H7 (cell line): ENCODE measurements around the gene ZNF213. TPM values are rescaled to one million over a fixed set of nuclear protein-coding genes. Genes with fewer than 3 reads are reported as not detected.
"Not testable (repeated sequence)": the region's sequence is repeated elsewhere in the genome, so short reads cannot be mapped to it uniquely, and the experiment has no call there.

Experiments
- DNase-seq: peaks from one replicate; pipeline ENCODE4 v3.0.0; 2012
- H3K27me3 ChIP-seq: 2 replicates; pipeline ENCODE4 v1.6.0; 2011; ENCODE audit warnings: mild to moderate bottlenecking, low read length; ENCODE audit not compliant: control insufficient read depth, insufficient read depth
- H3K36me3 ChIP-seq: replicated peaks from 2 replicates; pipeline ENCODE4 v1.5.1; 2011; ENCODE audit warnings: low read length; ENCODE audit not compliant: control insufficient read depth, insufficient read depth
- H3K4me3 ChIP-seq: 2 replicates; pipeline ENCODE4 v1.5.1; 2011; ENCODE audit warnings: low read depth, mild to moderate bottlenecking, control low read depth, low read length, moderate library complexity; ENCODE audit not compliant: insufficient read depth
- total RNA-seq: library from RNA; depleted of rRNA; stranded (reverse); fragments of >200 nt; shearing (Covaris generic); gene quantifications from 2 replicates; pipeline ENCODE4 v1.2.3, GENCODE V29; 2014

The ZNF213 gene
- total RNA-seq, 1 experiment from 2014 or later: 5.5 TPM

DNA sequence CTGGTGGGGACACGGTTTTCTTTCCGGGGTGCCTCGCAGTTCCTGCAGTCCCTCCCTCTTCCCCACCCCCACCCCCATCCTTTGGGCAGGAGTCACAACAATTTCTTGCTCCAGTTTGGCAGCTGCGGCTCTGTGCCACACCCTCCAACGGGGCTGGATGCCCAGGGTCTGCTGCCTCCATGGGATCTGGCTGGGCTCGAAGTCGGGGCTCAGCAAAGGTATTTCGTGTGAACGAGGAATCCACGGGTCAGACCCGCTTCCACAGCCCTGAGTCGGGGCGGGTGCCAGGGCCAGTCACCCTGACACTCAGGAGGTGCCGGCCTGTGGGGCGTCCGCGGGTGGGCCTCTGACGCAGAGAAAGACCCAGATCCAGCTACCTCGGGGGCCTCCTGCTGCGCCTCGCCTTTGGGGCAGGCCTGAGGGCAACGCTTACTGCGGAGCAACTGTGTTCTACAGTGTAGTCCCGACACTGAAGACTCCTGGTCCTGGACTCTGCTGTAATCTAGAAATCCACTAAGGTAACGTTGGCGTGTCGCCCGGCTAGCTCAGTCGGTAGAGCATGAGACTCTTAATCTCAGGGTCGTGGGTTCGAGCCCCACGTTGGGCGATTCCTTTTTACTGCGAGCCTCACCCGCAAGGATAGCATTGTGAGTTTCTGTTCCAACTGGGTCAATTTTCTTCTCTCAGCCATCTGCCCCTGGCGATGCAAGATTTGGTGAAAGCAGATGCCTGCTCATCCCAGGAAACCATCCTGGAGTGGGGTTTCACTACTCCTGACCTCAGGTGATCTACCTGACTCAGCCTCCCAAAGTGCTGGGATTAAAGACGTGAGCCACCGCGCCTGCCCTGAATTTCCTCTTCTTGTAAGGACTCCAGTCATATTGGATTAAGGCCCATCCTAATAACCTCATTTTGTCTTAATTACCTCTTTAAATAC is 40.6 kb downstream of the ZNF213 start:
- DNase-seq: peak; percentile 82
- H3K4me3 ChIP-seq: peak overlapping the region; percentile 53
- no peaks in the 10 kb centered on the region for H3K36me3 ChIP-seq
- peaks cover 28% of the 10 kb centered on the region for H3K27me3 ChIP-seq

DNA sequence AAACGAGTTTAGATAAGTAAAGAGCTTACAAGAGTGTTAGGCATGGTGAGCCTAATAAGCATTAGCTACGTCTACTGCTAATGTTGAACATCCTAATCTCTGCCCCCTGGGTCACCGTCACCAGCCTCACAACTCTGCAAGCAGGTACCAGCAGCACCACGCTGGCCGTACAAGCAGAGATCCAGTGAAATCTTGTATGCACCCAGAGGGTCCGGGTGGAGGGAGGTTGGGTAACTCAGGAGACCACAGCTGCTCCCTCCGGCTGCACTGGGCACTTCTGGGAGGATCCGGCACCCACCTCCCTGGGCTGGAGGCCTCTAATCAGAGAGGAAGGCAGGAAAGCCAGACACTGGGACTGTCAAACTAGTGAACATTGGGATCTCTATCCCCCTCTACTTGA is 44.8 kb downstream of the ZNF213 start:
- Histone ChIP-seq H3K27me3 (peaks cover 44% of the 10 kb centered on the region), H3K4me3 (no peak overlapping the region), H3K36me3 (no peaks in the 10 kb centered on the region)
- no peak for DNase-seq

DNA sequence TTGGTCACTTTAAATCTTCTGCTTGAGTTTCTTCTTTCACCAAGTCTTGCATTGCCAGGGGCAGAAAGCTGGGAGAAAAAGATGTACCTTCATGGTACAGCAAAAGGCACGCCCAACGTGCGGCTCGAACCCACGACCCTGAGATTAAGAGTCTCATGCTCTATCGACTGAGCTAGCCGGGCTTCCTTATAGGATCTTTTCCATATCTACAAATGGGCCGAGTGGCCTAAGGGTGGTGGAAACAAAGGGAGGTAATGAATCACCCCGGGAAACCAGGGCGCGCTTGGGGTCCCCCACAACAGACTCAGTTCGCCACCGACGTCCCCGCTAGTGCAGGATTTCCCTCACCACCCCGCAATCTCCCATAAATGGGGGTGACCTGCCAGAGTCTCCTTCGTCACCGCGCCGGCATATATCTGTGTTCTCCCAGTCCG is 45.6 kb downstream of the ZNF213 start:
- peak; percentile 57 for DNase-seq
- Histone ChIP-seq H3K4me3 (peak overlapping the region; percentile 49), H3K27me3 (peaks cover 38% of the 10 kb centered on the region), H3K36me3 (no peaks in the 10 kb centered on the region)

DNA sequence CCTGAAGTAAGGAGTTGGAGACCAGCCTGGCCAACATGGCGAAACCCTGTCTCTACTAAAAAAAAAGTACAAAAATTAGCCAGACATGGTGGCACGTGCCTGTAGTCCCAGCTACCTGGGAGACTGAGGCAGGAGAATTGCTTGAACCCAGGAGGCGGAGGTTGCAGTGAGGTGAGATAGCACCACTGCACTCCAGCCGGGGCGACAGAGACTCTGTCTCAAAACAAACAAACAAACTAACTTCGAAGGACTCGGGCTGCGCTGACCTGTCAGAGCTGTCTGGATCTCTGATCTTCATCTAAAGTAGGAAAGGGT is 47.4 kb downstream of the ZNF213 start:
- H3K27me3 ChIP-seq: peaks cover 34% of the 10 kb centered on the region
- H3K4me3 ChIP-seq, DNase-seq, H3K36me3 ChIP-seq: not testable (repeated sequence)

DNA sequence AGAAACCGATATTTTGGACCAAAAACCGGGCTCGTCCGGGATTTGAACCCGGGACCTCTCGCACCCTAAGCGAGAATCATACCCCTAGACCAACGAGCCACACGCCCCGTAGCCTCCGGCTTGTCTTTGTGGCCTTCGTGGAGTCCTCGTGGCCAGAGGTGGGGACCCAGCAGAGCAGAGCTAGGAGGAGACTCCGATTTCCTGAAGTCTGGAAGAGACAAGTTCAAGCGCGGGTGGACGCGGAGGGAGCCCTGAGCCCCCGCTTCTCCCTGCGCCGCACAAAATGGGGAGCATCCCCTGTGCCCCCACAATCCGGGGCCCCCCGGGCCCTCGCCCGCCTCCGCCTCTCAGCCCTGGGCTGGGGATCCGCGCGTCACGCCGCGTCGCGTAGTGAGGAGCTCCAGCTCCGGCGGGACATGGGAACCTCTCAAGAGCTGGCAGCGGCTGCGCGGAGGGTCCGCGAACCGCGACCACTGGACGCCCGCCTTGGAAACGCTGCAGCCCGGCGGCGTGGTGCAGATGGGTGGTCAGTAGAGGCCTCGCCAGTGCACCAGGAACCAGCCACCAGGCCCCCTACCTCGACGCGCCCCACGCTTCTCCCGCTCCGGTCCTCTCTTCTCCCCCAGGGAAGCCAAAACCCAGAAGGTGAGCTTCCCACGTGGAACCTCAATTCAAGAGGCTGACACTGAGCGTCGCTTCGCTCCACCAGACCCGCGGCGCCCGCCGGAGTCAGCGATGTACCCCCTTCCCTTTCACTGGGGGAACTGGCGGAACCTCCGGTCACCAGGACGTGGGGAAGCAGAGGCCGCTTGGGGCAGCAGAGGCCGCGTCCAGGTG is 48.0 kb downstream of the ZNF213 start:
- Histone ChIP-seq H3K36me3 (no peaks in the 10 kb centered on the region), H3K27me3 (peaks cover 34% of the 10 kb centered on the region), H3K4me3 (peak overlapping the region; percentile 83)
- peak; percentile 85 for DNase-seq

DNA sequence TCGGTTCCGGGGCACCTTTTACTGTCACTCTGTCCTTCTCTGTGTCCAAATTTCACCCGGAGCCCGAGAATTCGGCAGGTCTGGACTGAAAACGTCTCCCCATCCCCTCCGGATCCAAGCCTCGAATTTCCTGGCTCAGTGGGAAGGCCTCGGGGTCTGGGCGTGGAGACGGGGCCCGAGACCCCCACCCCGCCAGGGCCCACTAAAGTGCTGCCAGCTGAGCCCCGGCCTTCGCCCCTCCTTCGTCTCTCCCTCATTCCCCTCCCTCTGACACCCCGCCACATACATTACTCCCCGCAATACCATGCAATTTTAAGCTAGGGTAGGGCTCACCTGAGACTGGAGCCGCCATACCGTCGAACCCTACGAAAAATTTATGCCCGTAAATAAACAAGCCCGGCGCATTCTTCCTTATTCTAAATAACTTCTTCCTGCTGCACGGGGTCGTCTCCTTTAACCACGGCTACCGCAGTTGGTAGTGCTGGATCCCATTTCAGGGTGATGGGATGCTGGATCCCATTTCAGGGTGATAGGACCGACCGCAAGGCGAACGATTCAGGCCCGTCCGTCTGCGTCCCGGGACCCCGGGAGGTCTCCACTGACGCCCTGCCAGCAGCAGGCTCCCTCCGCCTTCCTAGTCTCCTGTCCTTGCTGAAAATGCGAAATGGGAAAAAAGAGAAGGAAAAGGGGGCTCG is 48.8 kb downstream of the ZNF213 start:
- DNase-seq: peak; percentile 72
- Histone ChIP-seq H3K27me3 (peaks cover 35% of the 10 kb centered on the region), H3K4me3 (peak overlapping the region; percentile 83), H3K36me3 (no peaks in the 10 kb centered on the region)

DNA sequence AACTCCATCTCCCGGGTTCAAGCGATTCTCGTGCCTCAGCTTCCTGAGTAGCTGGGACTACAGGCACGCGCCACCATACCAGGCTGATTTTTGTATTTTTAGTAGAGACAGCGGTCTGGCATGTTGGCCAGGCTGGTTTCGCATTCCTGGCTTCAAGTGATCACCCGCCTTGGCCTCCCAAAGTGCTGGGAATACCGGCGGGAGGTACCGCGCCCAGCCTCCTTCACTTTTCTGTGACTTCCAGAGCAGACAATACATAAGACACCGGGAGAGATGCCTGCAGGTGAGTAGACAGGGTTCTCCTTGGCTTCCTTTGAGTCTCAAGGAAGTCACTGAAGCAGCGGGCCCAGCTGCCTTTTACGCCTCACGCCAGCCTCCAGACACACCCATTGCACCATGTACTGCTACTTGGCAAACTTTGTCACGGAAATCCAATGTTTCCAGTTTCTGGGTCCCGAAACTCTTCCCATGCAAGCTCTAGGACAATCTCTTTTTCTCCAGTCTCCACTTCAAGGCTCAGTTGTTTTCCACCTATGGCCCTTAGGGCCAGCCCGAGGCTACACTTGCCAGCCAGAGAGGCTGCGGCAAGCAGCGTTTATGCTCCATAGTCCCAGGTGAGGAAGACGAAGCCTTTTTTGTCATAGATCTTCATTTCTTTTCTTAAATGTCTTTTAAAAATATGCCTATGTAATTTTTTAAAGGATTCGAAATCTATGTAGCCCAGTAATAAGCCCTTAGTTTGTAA is 52.3 kb downstream of the ZNF213 start:
- no peaks in the 10 kb centered on the region for H3K36me3 ChIP-seq
- no peak for DNase-seq
- no peak overlapping the region; the same call in 1 of the 2 replicates for H3K4me3 ChIP-seq
- H3K27me3 ChIP-seq: peaks cover 32% of the 10 kb centered on the region

DNA sequence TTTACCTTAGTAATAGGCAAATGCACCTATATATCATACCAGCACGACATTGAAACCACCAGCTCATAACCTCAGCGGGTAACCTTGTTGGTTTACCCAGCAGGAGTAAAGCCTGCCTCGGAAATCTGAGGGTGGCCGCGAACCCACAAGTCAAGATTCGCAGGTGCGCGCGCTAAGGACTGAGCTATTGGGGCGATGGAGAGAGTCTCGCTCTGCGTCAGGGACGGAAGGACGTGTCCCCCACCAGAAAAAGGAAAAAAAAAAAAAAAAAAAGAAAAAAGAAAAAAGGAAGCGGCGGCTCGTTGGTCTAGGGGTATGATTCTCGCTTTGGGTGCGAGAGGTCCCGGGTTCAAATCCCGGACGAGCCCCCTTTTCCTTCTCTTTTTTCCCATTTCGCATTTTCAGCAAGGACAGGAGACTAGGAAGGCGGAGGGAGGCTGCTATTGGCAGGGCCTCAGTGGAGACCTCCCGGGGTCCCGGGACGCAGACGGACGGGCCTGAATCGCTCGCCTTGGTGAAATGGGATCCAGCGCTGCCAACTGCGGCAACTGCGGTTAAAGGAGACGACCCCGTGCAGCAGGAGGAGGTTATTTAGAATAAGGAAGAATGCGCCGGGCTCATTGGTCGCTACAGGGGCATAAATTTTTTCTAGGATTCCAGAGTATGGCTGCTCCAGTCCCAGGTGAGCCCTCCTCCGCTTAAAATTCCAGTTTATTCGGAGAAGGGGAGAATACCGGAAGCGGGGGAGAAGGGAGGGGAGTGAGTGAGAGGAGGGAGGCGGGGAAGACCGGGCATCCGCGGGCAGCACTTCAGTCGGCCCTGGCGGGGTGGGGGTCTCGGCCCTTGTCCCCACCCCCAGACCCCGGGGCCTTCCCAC is 53.2 kb downstream of the ZNF213 start, which contains the start of gene OR1F1:
TSS of gene OR1F1 (plus strand) at position 407 of the 877 bp plus-strand sequence.
- DNase-seq: peak; percentile 83
- peaks cover 27% of the 10 kb centered on the region for H3K27me3 ChIP-seq

DNA sequence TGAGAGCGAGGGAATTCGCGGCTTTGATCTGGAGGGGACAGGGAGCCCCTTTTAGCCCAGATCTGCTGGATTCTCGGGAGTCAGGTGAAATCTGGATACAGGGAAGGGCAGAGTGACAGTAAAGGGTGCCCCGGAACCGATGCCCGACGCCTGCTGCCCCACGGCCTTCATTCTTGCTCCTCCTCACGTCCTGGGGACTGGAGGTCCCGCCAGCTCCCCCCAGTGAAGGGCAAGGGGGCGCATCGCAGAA is 53.8 kb downstream of the ZNF213 start:
- peaks cover 22% of the 10 kb centered on the region for H3K27me3 ChIP-seq
- peak overlapping the region; percentile 85 for H3K4me3 ChIP-seq
- no peaks in the 10 kb centered on the region for H3K36me3 ChIP-seq
- DNase-seq: no peak

More for the DNA sequence above, 53.2 kb downstream of the ZNF213 start, which contains the start of gene OR1F1:
- Histone ChIP-seq H3K4me3 (peak within 1 kb of the TSS; percentile 85), H3K36me3 (no peaks in the 10 kb centered on the region)

DNA sequence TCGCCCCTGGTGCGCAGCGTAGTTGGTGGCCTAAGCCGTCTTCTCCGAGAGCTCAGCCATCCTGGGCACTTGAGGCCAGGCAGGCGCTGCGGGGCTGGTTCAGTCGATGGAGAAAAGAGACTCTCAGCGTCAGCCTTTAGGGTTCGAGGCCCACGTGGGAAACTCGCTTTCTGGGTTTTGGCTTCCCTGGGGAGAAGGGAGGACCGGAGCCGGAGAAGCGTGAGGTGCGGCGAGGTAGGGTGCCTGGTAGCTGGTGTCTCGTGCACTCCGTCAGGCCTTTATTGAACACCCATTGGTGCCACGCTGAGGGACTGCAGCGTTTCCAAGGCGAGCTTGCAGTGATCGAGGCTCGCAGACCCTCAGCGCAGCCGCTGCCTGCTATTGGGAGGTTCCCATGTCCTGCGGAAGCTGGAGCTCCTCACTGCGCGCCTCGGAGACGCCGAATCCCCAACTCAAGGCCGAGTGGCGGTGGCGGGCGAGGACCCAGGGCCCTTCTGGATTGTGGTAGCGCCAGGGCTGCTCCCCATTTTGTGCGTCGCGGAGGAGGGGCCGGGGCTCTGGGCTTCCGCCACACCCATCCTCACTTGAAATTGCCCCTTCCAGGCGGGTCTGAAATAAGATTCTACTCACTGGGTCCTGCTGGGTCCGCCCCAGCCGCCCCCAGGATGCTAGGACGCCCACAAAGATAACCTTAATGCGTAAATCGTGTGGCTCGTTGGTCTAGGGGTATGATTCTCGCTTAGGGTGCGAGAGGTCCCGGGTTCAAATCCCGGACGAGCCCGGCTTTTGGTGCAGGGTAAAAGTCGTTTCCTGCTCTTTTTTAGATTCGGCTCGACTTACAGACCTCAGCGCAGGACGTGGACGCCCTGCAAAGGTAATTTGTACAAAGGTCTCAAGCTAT is 54.3 kb downstream of the ZNF213 start:
- DNase-seq: peak; percentile 86
- peaks cover 19% of the 10 kb centered on the region for H3K27me3 ChIP-seq

DNA sequence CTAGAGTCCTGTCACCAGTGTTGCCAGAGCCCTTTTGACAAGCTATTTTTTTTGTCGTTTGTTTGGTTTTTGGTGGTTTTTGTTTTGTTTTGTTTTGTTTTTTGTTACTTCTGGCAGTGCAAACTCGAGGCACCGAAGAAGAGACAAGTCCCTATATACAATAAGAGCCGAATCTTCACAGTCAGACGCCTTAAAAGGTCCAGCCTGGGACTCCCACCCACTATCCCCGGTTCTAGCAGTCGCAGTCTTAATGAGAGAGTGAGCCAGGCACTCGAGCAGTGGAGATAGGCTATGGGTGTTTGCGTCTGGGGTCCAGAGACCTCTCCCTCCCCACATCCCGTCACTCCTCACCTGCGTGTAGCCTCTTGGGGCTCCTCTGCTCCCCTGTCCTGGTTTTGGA is 55.0 kb downstream of the ZNF213 start:
- DNase-seq: no peak
- Histone ChIP-seq H3K4me3 (peak overlapping the region; percentile 85), H3K36me3 (no peaks in the 10 kb centered on the region), H3K27me3 (peaks cover 19% of the 10 kb centered on the region)

More for the DNA sequence above, 54.3 kb downstream of the ZNF213 start:
- Histone ChIP-seq H3K4me3 (peak overlapping the region; percentile 85), H3K36me3 (no peaks in the 10 kb centered on the region)

DNA sequence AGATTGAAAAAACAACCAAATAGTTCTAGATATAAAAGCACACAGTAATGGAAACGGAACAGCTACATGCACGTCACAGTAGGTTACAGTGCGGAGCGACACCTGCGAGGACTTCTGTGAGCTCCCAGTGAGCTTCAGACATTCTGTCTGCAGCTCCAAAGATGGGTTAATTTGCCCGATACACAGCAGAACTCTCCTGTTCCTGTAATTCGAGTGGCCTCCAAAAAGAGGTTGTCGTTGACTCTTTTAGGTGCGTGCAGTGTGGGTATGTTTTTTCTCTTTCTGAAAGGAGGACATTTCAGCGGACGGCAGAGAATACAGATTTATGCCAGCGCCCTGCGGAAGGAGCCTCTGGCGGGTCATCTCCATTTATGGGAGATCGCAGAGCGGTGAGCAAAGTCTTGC is 56.1 kb downstream of the ZNF213 start:
- no peak for DNase-seq
- peaks cover 19% of the 10 kb centered on the region for H3K27me3 ChIP-seq
- no peaks in the 10 kb centered on the region for H3K36me3 ChIP-seq
- H3K4me3 ChIP-seq: peak overlapping the region; percentile 70
